Neuronal stem cell (in vitro differentiated cells): ENCODE results near the gene UCHL5.

Experiments used
- DNase-seq: peaks from one replicate; pipeline ENCODE4 v3.0.0-alpha.2; 2013; ENCODE audit warnings: low spot score
- H2AFZ ChIP-seq: one replicate; pipeline ENCODE4 v1.6.1; 2013; ENCODE audit warnings: mild to moderate bottlenecking, low read length, inconsistent platforms
- H2AK5ac ChIP-seq: 2 replicates; pipeline ENCODE4 v1.6.1; 2013; ENCODE audit warnings: low read depth, mild to moderate bottlenecking, inconsistent platforms, low read length, moderate library complexity, mixed read lengths
- H2BK120ac ChIP-seq: 2 replicates; pipeline ENCODE4 v1.6.1; 2013; ENCODE audit warnings: low read depth, mild to moderate bottlenecking, inconsistent platforms, low read length, moderate library complexity, mixed read lengths
- H2BK12ac ChIP-seq: one replicate; pipeline ENCODE4 v1.6.1; 2013; ENCODE audit warnings: low read length, inconsistent platforms
- H2BK15ac ChIP-seq: 2 replicates; pipeline ENCODE4 v1.6.1; 2013; ENCODE audit warnings: mild to moderate bottlenecking, low read length, inconsistent platforms, mixed read lengths
- H2BK5ac ChIP-seq: one replicate; pipeline ENCODE4 v1.6.1; 2013; ENCODE audit warnings: inconsistent platforms, mild to moderate bottlenecking, low read length, moderate library complexity
- H3K14ac ChIP-seq: one replicate; pipeline ENCODE4 v1.6.1; 2013; ENCODE audit warnings: low read length, inconsistent platforms
- H3K18ac ChIP-seq: 2 replicates; pipeline ENCODE4 v1.6.1; 2013; ENCODE audit warnings: low read length, inconsistent platforms
- H3K23ac ChIP-seq: 2 replicates; pipeline ENCODE4 v1.6.1; 2013; ENCODE audit warnings: low read depth, mild to moderate bottlenecking, mixed read lengths, low read length, inconsistent platforms; ENCODE audit not compliant: poor library complexity
- H3K27ac ChIP-seq: replicated peaks from 3 replicates; pipeline ENCODE4 v1.5.1; 2013; ENCODE audit warnings: low read length, inconsistent platforms
- H3K27me3 ChIP-seq, 3 experiments: 2 replicates each; pipeline ENCODE4 v1.6.1; 2013; ENCODE audit warnings: low read length in 3 of 3, mild to moderate bottlenecking in 2 of 3, inconsistent platforms in 1 of 3, low read depth in 1 of 3, mixed read lengths in 1 of 3, moderate library complexity in 1 of 3; ENCODE audit not compliant: control insufficient read depth in 3 of 3, insufficient read depth in 3 of 3
- H3K36me3 ChIP-seq, 2 donors: replicated peaks in 1 of 2; 2 replicates each; pipeline ENCODE4 v1.6.1; 2013; ENCODE audit warnings: low read length in 2 of 2; ENCODE audit not compliant: control insufficient read depth in 2 of 2, insufficient read depth in 2 of 2
- H3K4ac ChIP-seq: 2 replicates; pipeline ENCODE4 v1.6.1; 2013; ENCODE audit warnings: inconsistent platforms, mild to moderate bottlenecking, low read length, moderate library complexity
- H3K4me1 ChIP-seq, 2 donors: 1 replicate in 1 of 2; 2 replicates in 1 of 2; pipeline ENCODE4 v1.6.1; 2013; ENCODE audit warnings: low read length in 2 of 2, low read depth in 1 of 2; ENCODE audit not compliant: control insufficient read depth in 2 of 2, insufficient read depth in 1 of 2
- H3K4me2 ChIP-seq: one replicate; pipeline ENCODE4 v1.6.1; 2013; ENCODE audit warnings: mild to moderate bottlenecking, low read length, inconsistent platforms; ENCODE audit not compliant: insufficient read depth, poor library complexity, severe bottlenecking
- H3K4me3 ChIP-seq, 2 donors: 2 replicates each; pipeline ENCODE4 v1.5.1; 2013; ENCODE audit warnings: low read length in 2 of 2, mild to moderate bottlenecking in 2 of 2, inconsistent platforms in 1 of 2, moderate library complexity in 1 of 2
- H3K79me1 ChIP-seq: one replicate; pipeline ENCODE4 v1.6.1; 2013; ENCODE audit warnings: low read depth, mild to moderate bottlenecking, inconsistent platforms, low read length, moderate library complexity
- H3K9ac ChIP-seq: one replicate; pipeline ENCODE4 v1.6.1; 2013; ENCODE audit warnings: mild to moderate bottlenecking, low read depth, low read length, inconsistent platforms; ENCODE audit not compliant: poor library complexity
- H3K9me3 ChIP-seq, 2 donors: replicated peaks in 1 of 2; 2 replicates each; pipeline versions ENCODE3 to v1.6.1; 2013; ENCODE audit warnings: low read length in 2 of 2, mild to moderate bottlenecking in 2 of 2, inconsistent platforms in 1 of 2, low read depth in 1 of 2, mixed read lengths in 1 of 2, moderate library complexity in 1 of 2; ENCODE audit not compliant: control insufficient read depth in 2 of 2, insufficient read depth in 1 of 2
- H4K8ac ChIP-seq: one replicate; pipeline ENCODE4 v1.6.1; 2013; ENCODE audit warnings: low read depth, mild to moderate bottlenecking, inconsistent platforms, low read length, moderate library complexity
- H4K91ac ChIP-seq: one replicate; pipeline ENCODE4 v1.6.1; 2013; ENCODE audit warnings: low read length, low read depth, mild to moderate bottlenecking, inconsistent platforms; ENCODE audit not compliant: poor library complexity
- WGBS, 2 donors: extraction: QIAGEN DNeasy Blood & Tissue Kit; methylation state at CpG; one replicate each; pipeline ENCODE4 v1.1.7; 2013; ENCODE audit warnings: missing lambda C conversion rate in 2 of 2, mixed read lengths in 1 of 2; ENCODE audit not compliant: insufficient read length in 2 of 2, insufficient replicate concordance in 1 of 2; ENCODE audit errors: extremely low coverage in 2 of 2; 5-methylcytosine and 5-hydroxymethylcytosine counted together

UCHL5 gene

GRCh38 chr1:192973202-192973601 is 86.0 kb downstream of the UCHL5 start:
- Histone ChIP-seq H3K4me3 (no peak overlapping the region), H3K36me3 (no peaks in the 10 kb centered on the region), H2BK12ac (no peak overlapping the region), H2AFZ (no peak overlapping the region), H2AK5ac (no peak overlapping the region), H4K91ac (no peak overlapping the region), H3K4ac (no peak overlapping the region), H3K9ac (no peak overlapping the region), H3K79me1 (no peaks in the 10 kb centered on the region), H3K23ac (no peak overlapping the region), H3K4me1 (peaks cover 0 to 1% of the 10 kb centered on the region in 2 donors), H3K4me2 (no peak overlapping the region), H2BK120ac (no peak overlapping the region), H4K8ac (no peak overlapping the region), H3K18ac (no peak overlapping the region), H2BK5ac (no peak overlapping the region), H3K9me3 (no peaks in the 10 kb centered on the region), H2BK15ac (no peak overlapping the region), H3K14ac (no peak overlapping the region), H3K27ac (no peak overlapping the region), H3K27me3 (no peaks in the 10 kb centered on the region)
- no peak for DNase-seq
- no CpG with 5 or more reads among the region's 1 CpG for WGBS, 2 donors

GRCh38 chr1:192969091-192969490 is 90.1 kb downstream of the UCHL5 start:
- Histone ChIP-seq H2BK5ac (no peak overlapping the region), H2BK15ac (no peak overlapping the region), H3K79me1 (no peaks in the 10 kb centered on the region), H2AFZ (no peak overlapping the region), H3K27ac (no peak overlapping the region), H3K23ac (no peak overlapping the region), H3K4me3 (no peak overlapping the region), H2BK12ac (no peak overlapping the region), H3K9me3 (no peaks in the 10 kb centered on the region), H3K18ac (no peak overlapping the region), H4K8ac (no peak overlapping the region), H2AK5ac (no peak overlapping the region), H3K27me3 (no peaks in the 10 kb centered on the region), H4K91ac (no peak overlapping the region), H3K14ac (no peak overlapping the region), H3K36me3 (no peaks in the 10 kb centered on the region), H3K4ac (no peak overlapping the region), H3K4me1 (no peaks in the 10 kb centered on the region), H3K4me2 (no peak overlapping the region), H2BK120ac (no peak overlapping the region), H3K9ac (no peak overlapping the region)
- no CpG with 5 or more reads among the region's 1 CpG for WGBS, 2 donors
- DNase-seq, result no peak

- Histone ChIP-seq H3K4me3 (no peak overlapping the region), H2AK5ac (no peak overlapping the region), H2BK120ac (no peak overlapping the region), H3K27me3 (no peaks in the 10 kb centered on the region), H2AFZ (no peak overlapping the region), H2BK12ac (no peak overlapping the region), H3K4me2 (no peak overlapping the region), H2BK5ac (no peak overlapping the region), H3K27ac (no peak overlapping the region), H3K14ac (no peak overlapping the region), H3K79me1 (no peaks in the 10 kb centered on the region), H3K9ac (no peak overlapping the region), H3K18ac (no peak overlapping the region), H3K36me3 (no peaks in the 10 kb centered on the region), H3K4ac (no peak overlapping the region), H2BK15ac (no peak overlapping the region), H3K23ac (no peak overlapping the region), H3K9me3 (no peaks in the 10 kb centered on the region), H4K8ac (no peak overlapping the region), H4K91ac (no peak overlapping the region), H3K4me1 (no peaks in the 10 kb centered on the region)
- no peak for DNase-seq
Measured at GRCh38 chr1:192968323-192968722, 90.8 kb downstream of the UCHL5 start.

GRCh38 chr1:192967901-192968300 is 91.3 kb downstream of the UCHL5 start:
- Histone ChIP-seq H3K18ac (no peak overlapping the region), H3K27ac (no peak overlapping the region), H2AFZ (no peak overlapping the region), H3K4me2 (no peak overlapping the region), H2BK5ac (no peak overlapping the region), H3K14ac (no peak overlapping the region), H3K4me1 (no peaks in the 10 kb centered on the region), H2BK15ac (no peak overlapping the region), H2BK12ac (no peak overlapping the region), H3K79me1 (no peaks in the 10 kb centered on the region), H2BK120ac (no peak overlapping the region), H3K36me3 (no peaks in the 10 kb centered on the region), H3K9ac (no peak overlapping the region), H4K8ac (no peak overlapping the region), H3K4ac (no peak overlapping the region), H3K23ac (no peak overlapping the region), H2AK5ac (no peak overlapping the region), H3K9me3 (no peaks in the 10 kb centered on the region), H3K4me3 (no peak overlapping the region), H3K27me3 (no peaks in the 10 kb centered on the region), H4K91ac (no peak overlapping the region)
- no CpG with 5 or more reads among the region's 1 CpG for WGBS, 2 donors
- DNase-seq, result no peak
